HUES48 (cell line): ENCODE measurements around the gene CSTPP1.
"Not testable (repeated sequence)": the region's sequence is repeated elsewhere in the genome, so short reads cannot be mapped to it uniquely, and the experiment has no call there.

ENCODE experiments used
- H3K27ac ChIP-seq: one replicate; pipeline ENCODE4 v1.7.0; 2013; ENCODE audit warnings: low read depth, low read length, inconsistent platforms
- H3K27me3 ChIP-seq: 2 replicates; pipeline ENCODE4 v1.6.1; 2013; ENCODE audit warnings: mild to moderate bottlenecking, low read length; ENCODE audit not compliant: control insufficient read depth, insufficient read depth
- H3K36me3 ChIP-seq: 2 replicates; pipeline ENCODE4 v1.6.1; 2013; ENCODE audit warnings: low read length; ENCODE audit not compliant: control insufficient read depth, insufficient read depth
- H3K4me1 ChIP-seq: 2 replicates; pipeline ENCODE4 v1.6.1; 2013; ENCODE audit warnings: mild to moderate bottlenecking, low read length; ENCODE audit not compliant: control insufficient read depth, insufficient read depth
- H3K4me3 ChIP-seq: 2 replicates; pipeline ENCODE4 v1.5.1; 2013; ENCODE audit warnings: mild to moderate bottlenecking, low read depth, low read length
- H3K9ac ChIP-seq: 2 replicates; pipeline ENCODE4 v1.6.1; 2013; ENCODE audit warnings: mild to moderate bottlenecking, low read depth, low read length, moderate library complexity
- H3K9me3 ChIP-seq: 2 replicates; pipeline ENCODE4 v1.6.1; 2013; ENCODE audit warnings: low read length; ENCODE audit not compliant: control insufficient read depth, insufficient read depth

Gene CSTPP1

GRCh38 chr11:47188259-47188658 is 251.7 kb downstream of the CSTPP1 start:
- Histone ChIP-seq H3K4me1 (peaks cover 18% of the 10 kb centered on the region), H3K27me3 (peaks cover 10% of the 10 kb centered on the region; the same call in 1 of the 2 replicates), H3K9me3 (no peaks in the 10 kb centered on the region), H3K9ac (no peak overlapping the region), H3K36me3 (peaks cover 9% of the 10 kb centered on the region; the same call in 1 of the 2 replicates), H3K27ac (no peak overlapping the region), H3K4me3 (no peak overlapping the region)

DNA sequence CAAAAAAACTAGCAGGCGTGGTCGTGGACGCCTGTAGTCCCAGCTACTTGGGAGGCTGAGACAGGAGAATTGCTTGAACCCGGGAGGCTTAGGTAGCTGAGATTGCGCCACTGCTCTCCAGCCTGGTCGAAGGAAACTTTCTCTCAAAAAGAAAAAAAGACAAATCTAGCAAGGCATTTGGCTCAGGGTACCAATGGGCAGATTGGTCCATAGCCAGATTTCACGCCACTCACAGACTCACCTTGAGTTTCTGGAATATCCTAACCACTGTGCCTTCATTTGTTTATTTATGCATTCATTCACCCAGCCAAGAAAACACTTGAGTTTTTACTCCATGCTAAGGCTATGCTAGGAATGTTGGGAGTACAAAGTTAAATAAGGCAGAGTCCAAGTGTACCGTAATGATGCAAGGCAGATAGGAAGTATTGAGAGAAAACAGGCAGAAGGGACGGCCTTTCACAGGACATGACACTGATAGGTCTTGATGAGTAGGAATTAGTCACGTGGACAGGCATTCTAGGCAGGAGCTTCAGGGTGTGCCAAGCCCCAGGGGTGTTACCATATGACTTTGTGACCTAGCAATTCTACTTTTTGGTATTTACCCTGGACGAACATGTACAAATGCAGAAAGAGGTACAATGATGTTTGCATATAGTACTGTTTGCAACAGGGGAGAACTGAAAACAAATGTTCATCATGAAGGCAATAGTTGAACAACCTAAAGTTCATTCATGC is 252.7 kb downstream of the CSTPP1 start:
- Histone ChIP-seq H3K36me3 (no peaks in the 10 kb centered on the region), H3K27ac (no peak overlapping the region), H3K27me3 (peaks cover 10% of the 10 kb centered on the region; the same call in 1 of the 2 replicates), H3K9me3 (no peaks in the 10 kb centered on the region), H3K9ac (no peak overlapping the region), H3K4me1 (peaks cover 20% of the 10 kb centered on the region), H3K4me3 (no peak overlapping the region)

GRCh38 chr11:47191137-47191536 is 254.6 kb downstream of the CSTPP1 start:
- not testable (repeated sequence) for H3K9ac ChIP-seq, H3K27ac ChIP-seq, H3K36me3 ChIP-seq, H3K9me3 ChIP-seq, H3K4me3 ChIP-seq
- peaks cover 10% of the 10 kb centered on the region; the same call in 1 of the 2 replicates for H3K27me3 ChIP-seq
- H3K4me1 ChIP-seq: peaks cover 10% of the 10 kb centered on the region

- Histone ChIP-seq H3K9me3 (no peaks in the 10 kb centered on the region), H3K27ac (no peak overlapping the region), H3K4me1 (peaks cover 10% of the 10 kb centered on the region), H3K4me3 (no peak overlapping the region), H3K27me3 (peaks cover 10% of the 10 kb centered on the region; the same call in 1 of the 2 replicates), H3K36me3 (no peaks in the 10 kb centered on the region), H3K9ac (no peak overlapping the region)
Measured at GRCh38 chr11:47192111-47192510, 255.6 kb downstream of the CSTPP1 start.

DNA sequence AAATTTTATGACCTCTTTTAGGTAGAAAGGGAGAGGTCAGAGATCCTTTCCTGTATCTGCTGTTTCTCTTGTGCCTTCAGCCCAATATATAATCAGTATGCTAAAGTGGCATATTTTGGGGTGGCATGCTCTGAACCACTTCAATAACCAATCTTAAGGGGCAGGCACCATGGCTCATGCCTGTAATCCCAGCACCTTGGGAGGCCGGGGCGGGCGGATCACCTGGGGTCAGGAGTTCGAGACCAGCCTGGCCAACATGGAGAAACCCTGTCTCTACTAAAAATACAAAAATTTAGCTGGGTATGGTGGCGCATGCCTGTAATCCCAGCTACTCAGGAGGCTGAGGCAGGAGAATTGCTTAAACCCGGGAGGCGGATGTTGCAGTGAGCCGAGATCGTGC is 261.6 kb downstream of the CSTPP1 start:
- not testable (repeated sequence) for H3K9me3 ChIP-seq, H3K27ac ChIP-seq, H3K27me3 ChIP-seq, H3K4me1 ChIP-seq, H3K9ac ChIP-seq, H3K4me3 ChIP-seq, H3K36me3 ChIP-seq

- H3K4me1 ChIP-seq: peaks cover 9% of the 10 kb centered on the region
- no peaks in the 10 kb centered on the region for H3K27me3 ChIP-seq
- H3K4me3 ChIP-seq: no peak overlapping the region
- H3K27ac ChIP-seq: no peak overlapping the region
- no peak overlapping the region for H3K9ac ChIP-seq
- H3K36me3 ChIP-seq: no peaks in the 10 kb centered on the region
- H3K9me3 ChIP-seq: no peaks in the 10 kb centered on the region
Measured at GRCh38 chr11:47201015-47201414, 264.5 kb downstream of the CSTPP1 start.

- no peaks in the 10 kb centered on the region for H3K36me3 ChIP-seq
- H3K9me3 ChIP-seq: no peaks in the 10 kb centered on the region
- no peak overlapping the region for H3K4me3 ChIP-seq
- no peaks in the 10 kb centered on the region for H3K27me3 ChIP-seq
- peaks cover 9% of the 10 kb centered on the region for H3K4me1 ChIP-seq
- H3K9ac ChIP-seq: no peak overlapping the region
- H3K27ac ChIP-seq: no peak overlapping the region
Measured at GRCh38 chr11:47202576-47202975, 266.0 kb downstream of the CSTPP1 start.

GRCh38 chr11:47204637-47204989 is 268.1 kb downstream of the CSTPP1 start:
- H3K9ac ChIP-seq: peak overlapping the region; percentile 1; the same call in 1 of the 2 replicates

GRCh38 chr11:47206577-47206976 is 270.0 kb downstream of the CSTPP1 start:
- H3K27ac ChIP-seq, H3K9ac ChIP-seq, H3K27me3 ChIP-seq, H3K9me3 ChIP-seq, H3K4me1 ChIP-seq, H3K4me3 ChIP-seq, H3K36me3 ChIP-seq: not testable (repeated sequence)

More at GRCh38 chr11:47204637-47204989, 268.1 kb downstream of the CSTPP1 start:
- Histone ChIP-seq H3K27me3 (no peaks in the 10 kb centered on the region), H3K9me3 (no peaks in the 10 kb centered on the region), H3K36me3 (no peaks in the 10 kb centered on the region), H3K4me1 (peaks cover 9% of the 10 kb centered on the region), H3K27ac (peak overlapping the region; percentile 59), H3K4me3 (no peak overlapping the region)

GRCh38 chr11:47207459-47207858 is 270.9 kb downstream of the CSTPP1 start:
- no peak overlapping the region for H3K27ac ChIP-seq
- H3K4me1 ChIP-seq: peaks cover 9% of the 10 kb centered on the region
- H3K36me3 ChIP-seq: no peaks in the 10 kb centered on the region
- no peak overlapping the region for H3K9ac ChIP-seq
- no peaks in the 10 kb centered on the region for H3K27me3 ChIP-seq
- no peaks in the 10 kb centered on the region for H3K9me3 ChIP-seq
- H3K4me3 ChIP-seq: no peak overlapping the region

GRCh38 chr11:47208008-47208552 is 271.5 kb downstream of the CSTPP1 start:
- H3K4me3 ChIP-seq, H3K4me1 ChIP-seq, H3K9me3 ChIP-seq, H3K27me3 ChIP-seq, H3K36me3 ChIP-seq, H3K27ac ChIP-seq, H3K9ac ChIP-seq: not testable (repeated sequence)
